Osteoblast (primary cell): ENCODE data around the gene SEMA4C. TPM values are rescaled to one million over a fixed set of nuclear protein-coding genes. Genes with fewer than 3 reads are reported as not detected.

Experiments used
- DNase-seq: peaks from one replicate; pipeline ENCODE4 v3.0.0; 2011; ENCODE audit warnings: low spot score, mixed read lengths; ENCODE audit not compliant: insufficient read length; ENCODE audit errors: missing footprints
- H2AFZ ChIP-seq: 2 replicates; pipeline ENCODE4 v1.6.0; 2011; ENCODE audit warnings: mild to moderate bottlenecking, low read length
- H3K27ac ChIP-seq: 2 replicates; pipeline ENCODE4 v1.5.1; 2011; ENCODE audit warnings: mild to moderate bottlenecking, low read depth, low read length, moderate library complexity
- H3K27me3 ChIP-seq: 2 replicates; pipeline ENCODE4 v1.6.0; 2012; ENCODE audit warnings: mild to moderate bottlenecking, control low read depth, inconsistent platforms, low read length, moderate library complexity; ENCODE audit not compliant: insufficient read depth
- H3K36me3 ChIP-seq: 2 replicates; pipeline ENCODE4 v1.5.1; 2011; ENCODE audit warnings: mild to moderate bottlenecking, low read length, control low read depth, moderate library complexity; ENCODE audit not compliant: insufficient read depth
- H3K4me1 ChIP-seq: 2 replicates; pipeline ENCODE4 v1.5.1; 2011; ENCODE audit warnings: mild to moderate bottlenecking, low read length, control low read depth, moderate library complexity; ENCODE audit not compliant: insufficient read depth
- H3K4me2 ChIP-seq: 2 replicates; pipeline ENCODE4 v1.6.0; 2011; ENCODE audit warnings: mild to moderate bottlenecking, low read length; ENCODE audit not compliant: insufficient read depth
- H3K4me3 ChIP-seq: fragments of 200-600 bp; sonication (generic); 3 replicates; pipeline ENCODE4 v1.5.1; 2012; ENCODE audit warnings: mild to moderate bottlenecking, low read length, inconsistent platforms; ENCODE audit not compliant: insufficient read depth
- H3K79me2 ChIP-seq: 2 replicates; pipeline ENCODE4 v1.6.0; 2012; ENCODE audit warnings: mild to moderate bottlenecking, low read length, control low read depth, inconsistent platforms; ENCODE audit not compliant: insufficient read depth
- H3K9me3 ChIP-seq: 2 replicates; pipeline ENCODE4 v1.5.1; 2011; ENCODE audit warnings: low read depth, low read length, control low read depth
- H4K20me1 ChIP-seq: 2 replicates; pipeline ENCODE4 v1.6.0; 2012; ENCODE audit warnings: mild to moderate bottlenecking, low read length, control low read depth; ENCODE audit not compliant: insufficient read depth
- total RNA-seq: library from RNA; depleted of rRNA; stranded (reverse); fragments of >200 nt; gene quantifications from 2 replicates; pipeline ENCODE4 v1.2.3, GENCODE V29; 2012
- TF ChIP-seq, protein P1 (sequence below): IDR thresholded peaks from 2 replicates; pipeline ENCODE4 v1.5.1; 2011; ENCODE audit warnings: mild to moderate bottlenecking, low read depth, low read length, moderate library complexity; ENCODE audit errors: extremely low read depth

Gene SEMA4C
- total RNA-seq, 1 donor, result 29.7 TPM

DNA sequence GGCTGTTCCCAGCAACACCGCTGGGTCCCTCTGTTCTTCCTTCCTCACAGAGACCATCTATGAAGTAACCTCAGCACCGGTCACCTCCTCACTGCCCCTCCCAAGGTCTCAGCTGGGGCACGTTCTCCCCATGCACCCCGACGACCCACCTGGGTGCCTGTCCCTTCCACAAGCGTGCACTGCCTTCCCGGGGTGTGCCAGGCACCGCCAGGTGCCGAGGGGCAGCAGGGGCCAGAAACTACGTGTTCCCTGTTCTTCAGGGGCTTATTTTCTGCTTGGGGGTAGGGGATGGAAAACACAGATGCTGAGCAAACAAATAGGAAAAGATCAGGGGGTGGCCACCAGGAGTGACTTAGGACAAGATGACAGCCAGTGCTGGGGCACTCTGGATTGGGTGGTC, 30.4 kb upstream of the SEMA4C start:
- no peak overlapping the region for H2AFZ ChIP-seq
- TF ChIP-seq, protein P1, sequence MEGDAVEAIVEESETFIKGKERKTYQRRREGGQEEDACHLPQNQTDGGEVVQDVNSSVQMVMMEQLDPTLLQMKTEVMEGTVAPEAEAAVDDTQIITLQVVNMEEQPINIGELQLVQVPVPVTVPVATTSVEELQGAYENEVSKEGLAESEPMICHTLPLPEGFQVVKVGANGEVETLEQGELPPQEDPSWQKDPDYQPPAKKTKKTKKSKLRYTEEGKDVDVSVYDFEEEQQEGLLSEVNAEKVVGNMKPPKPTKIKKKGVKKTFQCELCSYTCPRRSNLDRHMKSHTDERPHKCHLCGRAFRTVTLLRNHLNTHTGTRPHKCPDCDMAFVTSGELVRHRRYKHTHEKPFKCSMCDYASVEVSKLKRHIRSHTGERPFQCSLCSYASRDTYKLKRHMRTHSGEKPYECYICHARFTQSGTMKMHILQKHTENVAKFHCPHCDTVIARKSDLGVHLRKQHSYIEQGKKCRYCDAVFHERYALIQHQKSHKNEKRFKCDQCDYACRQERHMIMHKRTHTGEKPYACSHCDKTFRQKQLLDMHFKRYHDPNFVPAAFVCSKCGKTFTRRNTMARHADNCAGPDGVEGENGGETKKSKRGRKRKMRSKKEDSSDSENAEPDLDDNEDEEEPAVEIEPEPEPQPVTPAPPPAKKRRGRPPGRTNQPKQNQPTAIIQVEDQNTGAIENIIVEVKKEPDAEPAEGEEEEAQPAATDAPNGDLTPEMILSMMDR, result no peak
- no peak overlapping the region for H3K27ac ChIP-seq
- no peaks in the 10 kb centered on the region for H3K36me3 ChIP-seq
- H3K4me2 ChIP-seq, result no peak overlapping the region
- H3K4me3 ChIP-seq, result no peak overlapping the region
- DNase-seq, result peak; percentile 51
- H4K20me1 ChIP-seq, result no peaks in the 10 kb centered on the region
- peaks cover 7% of the 10 kb centered on the region for H3K4me1 ChIP-seq
- no peaks in the 10 kb centered on the region for H3K79me2 ChIP-seq
- H3K9me3 ChIP-seq, result no peaks in the 10 kb centered on the region
- no peaks in the 10 kb centered on the region for H3K27me3 ChIP-seq

DNA sequence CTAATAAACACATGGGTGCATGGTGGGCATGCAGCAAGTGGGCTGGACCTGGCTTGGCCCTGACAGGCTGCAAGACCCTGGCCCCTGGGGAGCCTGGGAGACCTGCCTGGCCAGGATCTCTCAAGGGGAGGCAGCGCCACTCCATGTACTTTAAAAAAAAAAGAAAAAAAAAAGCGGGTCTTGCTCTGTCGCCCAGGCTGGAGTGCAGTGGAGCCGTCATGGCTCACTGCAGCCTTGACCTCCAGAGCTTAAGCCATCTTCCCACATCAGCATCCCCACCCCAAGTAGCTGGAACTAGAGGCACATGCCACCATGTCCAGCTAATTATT, 29.5 kb upstream of the SEMA4C start:
- DNase-seq, result no peak
- Histone ChIP-seq H3K36me3 (no peaks in the 10 kb centered on the region), H4K20me1 (no peaks in the 10 kb centered on the region), H3K27ac (no peak overlapping the region), H3K79me2 (no peaks in the 10 kb centered on the region), H2AFZ (no peak overlapping the region), H3K4me1 (peaks cover 7% of the 10 kb centered on the region), H3K4me2 (no peak overlapping the region), H3K27me3 (no peaks in the 10 kb centered on the region), H3K9me3 (no peaks in the 10 kb centered on the region), H3K4me3 (no peak overlapping the region)
- TF ChIP-seq, protein P1, result no peak

DNA sequence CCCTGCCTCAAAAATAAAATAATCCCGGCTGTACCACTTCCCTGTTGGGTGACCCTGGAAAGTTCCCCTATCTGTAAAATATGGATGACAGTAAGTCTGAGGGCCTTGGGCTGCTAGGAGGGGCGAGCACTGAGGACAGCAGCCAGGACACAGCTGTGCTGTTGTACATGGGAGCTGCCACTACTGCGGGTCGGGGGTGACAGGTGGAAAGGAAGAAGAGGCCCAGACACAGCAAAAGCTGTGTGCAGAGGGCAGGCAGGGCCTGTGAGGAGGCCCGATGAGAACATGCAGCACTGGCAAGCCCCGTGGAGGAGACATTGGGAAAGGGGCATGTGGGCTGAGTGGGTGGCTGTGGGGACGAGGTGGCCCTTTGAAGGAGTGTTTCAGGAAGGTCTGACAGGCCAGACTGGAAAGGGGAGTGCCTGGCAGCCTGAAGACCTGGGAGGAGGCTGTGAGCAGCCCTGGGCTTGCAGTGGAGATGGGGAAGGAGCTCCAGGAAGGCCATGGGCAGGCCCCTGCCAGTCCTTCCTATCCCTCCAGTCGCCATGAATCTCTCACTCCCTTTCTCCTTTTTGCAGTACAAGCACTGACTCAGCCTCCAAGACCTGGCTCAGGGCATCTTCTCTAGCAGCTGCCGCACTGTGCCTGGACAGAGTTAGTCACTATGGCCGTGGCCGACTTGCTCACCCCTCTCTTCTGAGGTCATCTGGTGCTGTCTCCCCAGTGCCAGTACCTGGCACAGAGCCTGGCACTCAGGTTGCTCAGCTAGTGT, 28.9 kb upstream of the SEMA4C start:
- Histone ChIP-seq H3K4me2 (no peak overlapping the region), H3K4me1 (peaks cover 7% of the 10 kb centered on the region), H3K79me2 (no peaks in the 10 kb centered on the region), H3K9me3 (no peaks in the 10 kb centered on the region), H3K4me3 (no peak overlapping the region), H3K36me3 (no peaks in the 10 kb centered on the region), H3K27me3 (no peaks in the 10 kb centered on the region), H3K27ac (no peak overlapping the region), H4K20me1 (no peaks in the 10 kb centered on the region), H2AFZ (peak overlapping the region; percentile 5)
- DNase-seq, result peak; percentile 97
- TF ChIP-seq, protein P1, result no peak

DNA sequence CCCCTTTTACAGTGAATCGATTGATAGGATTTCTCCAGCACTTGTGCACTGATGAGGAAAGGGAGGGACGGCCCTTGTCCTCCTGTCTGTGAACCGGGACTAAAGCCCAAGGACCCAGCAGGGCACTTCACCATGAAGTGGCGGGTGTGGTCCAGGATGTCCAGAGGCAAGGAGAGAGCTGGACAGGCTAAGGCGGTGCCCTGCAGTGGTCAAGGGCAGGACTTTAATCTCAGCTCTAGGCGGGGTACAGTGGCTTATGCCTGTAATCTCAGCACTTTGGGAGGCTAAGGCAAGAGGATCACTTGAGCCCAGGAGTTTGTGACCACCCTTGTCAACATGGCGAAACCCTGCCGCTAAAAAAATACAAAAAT, 28.2 kb upstream of the SEMA4C start:
- TF ChIP-seq, protein P1, result no peak
- peak; percentile 54 for DNase-seq
- H3K36me3 ChIP-seq, result no peaks in the 10 kb centered on the region
- H3K27me3 ChIP-seq, result no peaks in the 10 kb centered on the region
- no peaks in the 10 kb centered on the region for H3K9me3 ChIP-seq
- peaks cover 7% of the 10 kb centered on the region for H3K4me1 ChIP-seq
- no peak overlapping the region for H3K4me2 ChIP-seq
- H2AFZ ChIP-seq, result no peak overlapping the region
- H4K20me1 ChIP-seq, result no peaks in the 10 kb centered on the region
- no peak overlapping the region for H3K27ac ChIP-seq
- H3K79me2 ChIP-seq, result no peaks in the 10 kb centered on the region
- no peak overlapping the region for H3K4me3 ChIP-seq
